NK-92 (cell line): ENCODE data around the gene EPS8L2.

ENCODE experiments used
- DNase-seq: peaks from one replicate; lab custom pipeline; 2025; ENCODE audit not compliant: unreplicated experiment; lab: John Stamatoyannopoulos, UW

EPS8L2 gene

DNA sequence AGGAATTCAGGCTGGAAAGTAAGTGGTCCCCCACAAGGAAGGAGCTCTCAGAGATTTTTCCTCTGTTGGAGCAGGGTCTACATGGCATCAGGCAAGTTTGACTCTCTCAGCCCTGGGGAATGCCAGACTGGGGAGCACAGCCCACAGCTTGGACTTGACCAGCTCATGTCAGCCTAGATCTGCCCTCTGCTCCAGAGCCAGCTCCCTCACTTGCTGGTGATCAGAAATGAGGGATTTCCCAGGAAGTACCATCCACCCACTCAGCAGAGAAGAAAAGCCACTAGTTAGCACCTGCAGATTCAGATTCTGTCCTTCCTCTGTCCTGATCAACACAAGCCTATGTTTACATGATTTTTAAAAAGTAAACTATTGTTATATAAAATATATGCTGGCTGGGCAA lies 54.2 kb downstream of the EPS8L2 start:
- no peak for DNase-seq

DNA sequence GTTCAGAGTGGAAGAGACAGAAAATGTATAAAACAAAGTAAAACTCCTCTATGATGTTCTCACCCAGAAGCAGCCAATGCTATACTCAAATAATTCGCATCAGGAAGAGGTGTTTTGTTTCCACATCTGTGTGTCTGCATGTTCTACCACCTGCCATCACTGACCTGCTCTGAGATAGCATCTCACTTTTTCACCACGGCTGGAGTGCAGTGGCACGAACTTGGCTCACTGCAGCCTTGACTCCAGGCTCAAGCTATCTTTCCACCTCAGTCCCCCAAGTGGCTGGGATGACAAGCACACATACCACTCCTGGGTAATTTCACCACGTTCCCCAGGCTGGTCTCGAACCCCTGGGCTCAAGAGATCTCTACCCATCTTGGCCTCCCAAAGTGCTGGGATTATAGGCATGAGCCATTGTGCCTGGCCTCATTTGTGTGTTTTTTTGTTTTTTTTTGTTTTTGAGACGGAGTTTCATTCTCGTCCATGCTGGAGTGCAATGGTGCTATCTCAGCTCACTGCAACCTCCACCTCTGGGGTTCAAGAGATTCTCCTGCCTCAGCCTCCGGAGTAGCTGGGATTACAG lies 55.6 kb downstream of the EPS8L2 start:
- DNase-seq = no peak

DNA sequence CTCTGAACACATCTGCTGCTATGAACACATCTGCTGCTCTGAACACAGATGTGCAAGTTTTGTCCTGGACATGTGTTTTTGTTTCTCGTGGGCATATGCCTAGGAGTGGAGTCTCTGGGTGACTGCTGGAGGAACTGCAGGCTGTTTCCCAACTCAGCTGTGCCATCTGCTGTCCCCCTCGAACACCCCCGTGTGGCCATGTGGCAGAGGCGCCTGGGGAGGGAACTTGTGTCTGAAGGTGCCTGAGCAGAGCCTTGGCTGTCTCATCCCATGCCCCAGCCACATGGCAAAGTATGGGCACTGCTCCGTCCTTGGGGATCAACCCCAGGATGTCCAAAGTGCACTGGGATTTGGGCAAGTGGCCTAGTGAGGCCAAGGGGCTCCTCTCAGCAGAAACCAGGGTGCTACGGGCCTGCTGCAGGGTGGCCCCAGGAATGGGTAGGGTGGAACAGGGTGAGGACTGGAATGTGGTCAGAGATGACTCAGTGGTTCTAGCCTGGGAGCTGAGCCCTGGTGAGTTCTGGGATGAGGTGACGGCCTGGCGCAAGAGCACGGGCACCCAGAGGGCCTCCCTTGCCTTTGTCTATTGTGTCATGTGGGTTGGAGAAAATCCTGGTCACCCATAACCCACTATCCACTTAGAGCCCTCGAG lies 56.5 kb downstream of the EPS8L2 start:
- DNase-seq = no peak

DNA sequence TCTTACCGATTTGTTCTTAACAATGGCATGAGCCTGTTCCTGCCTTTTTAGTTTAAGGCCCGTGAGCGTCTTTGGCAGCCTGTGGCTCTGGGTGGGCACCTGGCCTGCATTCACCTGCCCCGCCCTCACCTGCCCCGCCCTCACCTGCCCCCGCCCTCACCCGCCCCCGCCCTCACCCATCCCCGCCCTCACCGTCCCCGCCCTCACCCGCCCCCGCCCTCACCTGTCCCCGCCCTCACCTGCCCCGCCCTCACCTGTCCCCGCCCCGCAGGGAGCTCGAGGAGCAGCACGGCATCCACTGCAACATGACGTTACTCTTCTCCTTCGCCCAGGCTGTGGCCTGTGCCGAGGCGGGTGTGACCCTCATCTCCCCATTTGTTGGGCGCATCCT lies 57.0 kb downstream of the EPS8L2 start:
- DNase-seq = no peak

DNA sequence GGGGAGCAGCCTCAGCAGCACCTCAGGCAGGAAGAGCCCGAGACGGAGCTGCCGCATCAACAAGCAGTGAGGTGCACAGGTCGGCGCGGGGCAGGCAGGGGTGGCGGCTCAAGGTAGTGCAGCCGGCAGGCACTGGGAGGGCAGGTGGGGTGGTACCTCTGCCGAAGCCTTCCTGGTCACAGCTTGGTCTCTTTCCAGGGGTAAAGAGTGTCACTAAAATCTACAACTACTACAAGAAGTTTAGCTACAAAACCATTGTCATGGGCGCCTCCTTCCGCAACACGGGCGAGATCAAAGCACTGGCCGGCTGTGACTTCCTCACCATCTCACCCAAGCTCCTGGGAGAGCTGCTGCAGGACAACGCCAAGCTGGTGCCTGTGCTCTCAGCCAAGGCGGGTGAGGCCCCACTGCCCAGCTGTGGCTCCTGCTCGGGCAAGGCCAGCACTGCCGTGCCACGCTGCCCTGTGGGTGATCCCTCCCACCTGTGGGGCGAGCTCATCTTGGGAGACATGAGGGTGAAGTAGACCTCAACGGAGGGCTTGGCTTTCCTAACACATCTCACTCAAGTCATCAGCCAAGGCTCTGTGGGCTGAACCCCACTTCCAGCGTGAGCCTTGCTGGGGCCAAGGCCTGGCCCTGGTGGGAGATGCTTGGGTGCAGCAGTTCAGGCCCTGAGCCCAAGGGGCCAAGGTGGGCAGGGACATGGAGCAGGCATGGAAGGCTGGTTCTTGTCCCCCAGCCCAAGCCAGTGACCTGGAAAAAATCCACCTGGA lies 57.7 kb downstream of the EPS8L2 start:
- DNase-seq = no peak

DNA sequence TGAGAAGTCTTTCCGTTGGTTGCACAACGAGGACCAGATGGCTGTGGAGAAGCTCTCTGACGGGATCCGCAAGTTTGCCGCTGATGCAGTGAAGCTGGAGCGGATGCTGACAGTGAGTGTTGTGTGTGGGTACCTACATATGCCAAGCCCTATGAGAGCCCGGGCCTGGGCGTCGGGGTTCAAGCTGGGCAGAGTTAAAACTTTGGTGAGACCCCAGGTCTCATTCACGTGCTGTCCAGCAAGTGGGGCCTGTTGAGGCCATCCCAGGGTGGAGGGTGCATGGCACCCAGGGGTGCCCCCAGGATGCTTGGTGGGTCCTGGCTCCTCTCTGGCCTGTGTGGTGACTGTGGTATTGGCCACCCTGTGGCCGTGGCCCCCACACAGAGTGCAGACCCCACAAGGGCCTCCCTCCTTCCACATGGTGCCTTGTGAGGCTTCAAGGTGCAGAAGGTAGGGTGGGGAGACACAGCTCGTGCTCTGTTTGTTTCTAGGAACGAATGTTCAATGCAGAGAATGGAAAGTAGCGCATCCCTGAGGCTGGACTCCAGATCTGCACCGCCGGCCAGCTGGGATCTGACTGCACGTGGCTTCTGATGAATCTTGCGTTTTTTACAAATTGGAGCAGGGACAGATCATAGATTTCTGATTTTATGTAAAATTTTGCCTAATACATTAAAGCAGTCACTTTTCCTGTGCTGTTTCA lies 58.4 kb downstream of the EPS8L2 start:
- no peak for DNase-seq

DNA sequence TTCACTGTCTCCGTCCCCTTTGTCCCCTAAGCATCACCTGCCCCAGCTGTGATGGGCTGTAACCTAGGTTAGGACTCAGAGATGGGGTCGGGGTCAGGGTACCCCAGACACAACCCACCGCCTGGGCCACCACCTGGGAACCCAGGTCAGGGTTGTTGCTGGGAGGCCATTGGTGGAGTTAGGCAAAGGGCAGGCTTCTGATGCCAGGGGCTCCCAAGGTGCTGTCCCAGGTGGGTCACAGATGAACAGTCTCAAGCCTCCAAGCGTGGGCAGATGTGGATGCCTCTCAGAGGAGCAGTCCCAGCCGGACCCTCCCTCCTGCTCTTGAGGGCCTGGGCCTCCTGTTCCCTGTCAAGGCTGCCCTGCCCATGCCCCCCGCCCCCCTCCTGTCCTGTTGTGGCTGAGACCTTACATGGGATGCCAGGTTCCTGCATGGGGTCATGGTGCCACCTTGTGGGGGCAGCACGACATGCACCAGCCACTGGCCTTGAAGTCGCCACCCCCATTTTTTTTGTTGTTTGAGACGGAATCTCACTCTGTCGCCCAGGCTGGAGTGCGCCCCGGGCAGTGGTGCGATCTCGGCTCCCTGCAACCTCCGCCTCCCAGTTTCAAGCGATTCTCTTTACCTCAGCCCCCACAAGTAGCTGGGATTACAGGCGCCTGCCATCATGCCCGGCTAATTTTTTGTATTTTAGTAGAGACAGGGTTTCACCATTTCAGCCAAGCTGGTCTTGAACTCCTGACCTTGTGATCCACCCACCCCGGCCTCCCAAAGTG lies 59.2 kb downstream of the EPS8L2 start:
- DNase-seq = no peak

DNA sequence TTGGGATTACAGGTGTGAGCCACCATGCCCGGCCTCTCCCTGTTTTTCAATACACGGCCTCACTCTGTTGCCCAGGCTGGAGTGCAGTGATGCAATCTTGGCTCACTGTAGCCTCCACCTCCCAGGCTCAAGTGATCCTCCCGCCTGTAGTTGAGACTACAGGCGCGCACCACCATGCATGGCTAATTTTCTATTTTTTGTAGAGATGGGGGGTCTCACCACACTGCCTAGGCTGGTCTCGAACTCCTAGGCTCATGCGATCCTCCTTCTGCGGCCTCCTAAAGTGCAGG lies 59.7 kb downstream of the EPS8L2 start:
- no peak for DNase-seq

DNA sequence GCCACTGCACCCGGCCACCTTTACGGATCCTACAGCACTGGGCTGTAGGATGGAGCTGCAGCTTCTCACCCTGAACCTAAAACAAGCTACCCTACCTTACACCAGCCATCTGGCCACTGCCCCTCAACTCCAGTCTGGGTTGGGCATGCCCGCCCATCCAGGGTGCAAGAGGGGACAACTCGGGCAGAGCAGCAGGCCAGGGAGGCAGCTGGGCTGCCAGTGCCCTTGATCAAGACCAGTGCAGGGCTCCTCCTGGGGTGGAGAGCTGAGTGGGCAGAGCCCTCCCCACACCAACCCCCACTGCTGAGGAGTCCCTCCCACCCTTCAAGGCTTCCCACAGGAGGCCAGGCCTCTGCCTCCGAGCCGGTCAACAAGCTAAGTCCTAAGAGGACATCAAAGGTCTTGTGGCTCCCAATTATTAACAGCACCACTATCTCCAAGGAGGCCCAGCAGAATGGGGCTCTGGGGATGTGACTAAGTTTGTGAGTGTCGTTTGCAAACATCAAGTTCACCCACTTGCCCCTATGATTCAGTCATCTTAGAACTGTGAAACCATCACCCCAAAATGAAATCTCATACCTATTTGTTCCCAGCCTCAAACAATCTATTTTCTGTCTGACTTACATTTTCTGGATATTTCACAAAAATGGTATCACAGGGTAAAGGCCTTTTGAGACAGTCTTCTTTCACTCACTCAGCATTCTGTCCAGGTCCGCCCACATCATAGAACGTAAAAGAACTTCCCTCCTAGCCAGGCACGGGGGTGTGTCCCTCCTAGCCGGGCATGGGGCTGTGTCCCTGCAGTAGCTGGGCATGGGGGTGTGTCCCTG lies 60.3 kb downstream of the EPS8L2 start:
- no peak for DNase-seq

DNA sequence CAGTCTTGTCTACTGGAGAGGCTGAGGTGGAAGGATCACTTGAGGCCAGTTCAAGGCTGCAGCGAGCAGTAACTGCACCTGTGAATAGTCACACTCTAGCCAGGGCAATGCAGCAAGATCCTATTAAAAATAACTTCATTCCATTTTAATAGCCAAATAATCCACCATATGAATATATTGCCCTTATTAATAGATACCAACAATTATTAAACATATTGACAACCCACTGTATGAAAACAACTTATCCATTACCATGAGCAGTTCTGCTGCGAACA lies 60.8 kb downstream of the EPS8L2 start:
- DNase-seq = no peak

DNA sequence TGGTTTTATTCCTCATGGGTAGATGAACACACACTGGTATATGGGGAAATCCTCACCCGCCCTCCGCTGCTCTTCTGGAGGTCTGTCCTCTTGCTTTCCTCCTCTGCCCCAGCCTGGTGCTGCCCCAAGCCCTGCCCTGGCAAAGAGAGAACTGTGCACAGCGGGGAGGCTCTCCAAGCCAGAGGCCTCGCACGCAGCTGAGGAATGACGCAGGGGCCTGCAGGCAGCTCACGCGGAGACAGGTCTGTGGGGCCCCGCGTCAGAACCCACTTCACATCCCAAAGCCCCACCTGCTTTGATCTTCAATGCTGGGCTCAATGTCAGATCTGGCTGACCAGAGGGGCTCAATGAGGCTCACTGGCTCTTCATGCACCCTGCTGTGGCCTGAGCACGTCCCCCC lies 61.2 kb downstream of the EPS8L2 start:
- no peak for DNase-seq

DNA sequence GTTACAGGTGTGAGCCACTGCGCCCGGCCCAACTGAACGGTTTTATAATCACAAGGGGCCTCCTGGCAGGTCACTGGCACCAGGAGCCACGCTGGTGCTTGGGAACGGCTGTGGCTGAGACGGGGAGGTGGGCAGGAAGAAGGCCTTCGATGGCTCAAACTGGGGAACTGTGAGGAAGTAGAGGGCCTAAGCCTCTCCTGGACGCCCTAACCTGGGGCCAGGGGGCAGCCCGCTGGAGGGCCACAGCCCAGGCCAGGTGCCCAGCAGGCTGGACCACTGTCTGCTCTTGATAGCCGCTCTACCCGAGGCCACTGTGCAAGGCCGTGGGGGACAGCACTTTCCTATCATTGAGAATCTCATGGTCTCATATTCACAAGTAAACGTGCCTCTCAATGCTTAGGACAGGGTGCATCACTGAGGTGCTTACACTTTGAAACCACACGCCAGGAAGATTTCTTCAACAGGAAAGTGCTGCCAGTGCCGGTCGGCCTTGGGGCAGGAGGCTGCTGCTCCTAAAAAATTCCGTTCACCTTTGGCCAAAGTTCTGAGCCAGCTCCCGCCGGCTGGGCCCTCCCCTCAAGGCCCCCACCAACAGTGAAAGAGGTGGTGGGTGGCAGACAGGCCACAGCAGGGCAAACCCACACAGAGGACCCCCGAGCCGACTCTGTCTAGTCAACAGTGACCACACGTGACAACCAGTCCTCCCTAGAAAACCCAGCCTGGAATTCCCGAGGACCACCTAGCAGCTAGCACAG lies 64.0 kb downstream of the EPS8L2 start:
- DNase-seq = no peak

DNA sequence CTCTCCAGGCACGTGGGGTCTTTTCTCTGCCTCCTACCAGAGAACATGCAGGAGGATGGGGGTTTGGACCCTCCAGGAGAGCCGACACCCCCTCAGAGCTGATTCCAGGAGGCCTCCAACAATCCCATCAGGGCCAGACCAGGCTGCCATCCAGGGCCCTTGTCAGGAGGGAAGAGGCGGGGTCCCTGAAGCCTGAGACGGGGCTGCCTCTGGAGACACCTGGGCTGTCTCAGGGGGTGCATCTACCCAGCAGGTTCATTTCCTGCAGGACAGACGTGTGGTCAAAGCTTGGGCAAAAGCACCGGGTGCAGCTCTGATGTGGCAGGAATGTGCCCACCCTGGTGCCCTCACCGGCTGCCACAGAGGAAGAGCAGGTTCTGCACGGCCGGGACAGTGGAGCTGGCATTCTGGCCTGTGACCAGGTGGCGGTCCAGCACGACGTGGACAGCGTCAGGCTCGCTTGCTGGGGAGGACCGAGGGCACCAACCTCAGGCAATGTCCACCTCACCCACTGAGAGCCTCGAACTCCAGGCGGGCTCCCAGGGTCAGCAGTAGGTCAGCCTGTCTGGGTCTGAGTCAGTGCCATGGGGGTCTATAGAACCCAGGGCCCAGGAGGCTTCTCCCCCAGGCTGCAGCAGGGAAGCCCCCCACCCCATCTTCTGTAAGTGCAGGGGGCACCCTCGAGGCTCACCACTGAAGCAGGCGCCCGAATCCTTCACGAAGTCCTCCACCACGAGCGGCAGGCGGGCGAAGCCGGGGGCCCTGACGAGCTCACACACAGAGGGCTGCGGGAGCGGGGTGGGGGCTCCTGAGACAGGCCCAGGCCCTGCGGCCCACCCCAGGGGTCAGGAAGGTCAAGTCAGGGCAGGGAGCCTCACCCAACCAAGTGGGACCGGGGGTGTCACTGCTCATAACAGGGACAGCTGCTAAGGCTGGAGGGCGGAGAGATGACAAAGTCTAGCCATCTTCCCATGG lies 64.9 kb downstream of the EPS8L2 start:
- DNase-seq = no peak

DNA sequence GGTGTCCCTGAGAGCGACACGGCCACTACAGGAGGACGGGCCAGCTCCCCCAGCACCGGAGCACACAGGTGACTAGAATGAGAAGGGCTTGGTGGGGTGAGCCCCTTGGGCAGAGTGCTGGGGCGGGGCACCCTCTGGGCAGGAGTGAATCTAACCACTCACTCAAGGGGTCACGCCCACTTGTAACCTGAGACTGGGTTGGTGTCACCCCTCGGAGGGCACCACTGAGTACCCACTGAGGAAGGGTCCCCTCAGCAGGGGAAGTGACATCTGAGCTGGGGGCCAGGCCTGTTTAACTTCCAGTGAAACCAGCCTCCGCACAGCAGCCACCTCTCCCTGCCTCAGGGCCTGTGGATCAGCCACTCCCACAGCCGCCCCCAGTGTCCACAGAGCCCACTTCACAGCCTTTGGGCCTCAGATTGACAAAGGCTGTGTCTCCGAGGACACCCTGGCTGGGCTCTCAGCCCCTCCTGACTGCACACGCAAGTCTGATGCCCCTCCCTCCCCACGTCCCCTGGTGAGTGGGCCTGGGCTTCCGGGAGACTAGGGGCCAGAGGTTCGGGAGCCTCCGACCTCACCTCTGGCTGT lies 65.7 kb downstream of the EPS8L2 start:
- DNase-seq = no peak

DNA sequence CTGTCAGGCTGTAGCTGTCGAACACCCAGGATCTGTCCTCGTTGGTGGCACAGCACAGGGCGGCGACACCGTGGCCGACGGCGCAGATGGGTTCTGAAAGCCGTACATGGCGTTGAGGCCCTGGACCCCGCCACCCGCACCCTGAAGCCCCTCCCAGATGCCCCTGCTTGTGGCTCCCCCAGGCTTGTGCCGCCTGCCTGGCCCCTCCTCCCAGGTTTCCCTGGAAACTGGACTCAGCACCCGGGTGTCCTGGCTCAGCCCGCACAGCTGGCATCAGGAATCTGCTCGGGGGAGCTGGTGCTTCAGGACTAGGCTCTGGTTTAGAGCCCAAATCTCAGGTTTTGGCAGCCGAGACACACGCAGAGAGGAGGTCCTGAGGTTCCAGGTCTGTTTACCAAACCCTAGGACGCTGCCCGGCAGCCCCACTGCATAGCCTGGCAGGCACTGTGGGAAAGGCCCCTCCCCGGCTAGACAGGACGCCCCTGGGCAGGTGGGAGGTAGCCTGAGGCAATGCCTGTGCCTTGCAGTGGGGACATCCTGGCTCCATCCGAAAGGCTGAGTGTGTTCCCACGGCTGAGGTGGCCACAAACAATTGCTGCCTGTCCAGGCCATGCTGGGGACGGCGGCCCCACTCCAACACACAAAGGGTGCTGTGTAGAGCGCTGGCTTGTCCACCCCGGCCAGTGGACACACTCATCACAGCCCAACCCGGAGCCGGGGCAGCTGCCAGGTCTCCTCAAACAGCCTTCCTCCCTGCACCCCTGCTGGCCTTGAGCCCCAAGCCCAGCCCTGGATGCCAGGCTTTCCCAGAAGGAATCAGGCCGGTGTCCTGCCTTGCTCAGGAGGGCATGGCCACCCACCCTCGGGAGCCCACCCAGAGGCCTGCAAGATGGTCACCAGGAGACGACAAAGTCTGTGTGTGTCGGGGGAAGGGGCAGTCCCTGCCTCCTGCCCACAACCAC lies 66.7 kb downstream of the EPS8L2 start:
- no peak for DNase-seq

DNA sequence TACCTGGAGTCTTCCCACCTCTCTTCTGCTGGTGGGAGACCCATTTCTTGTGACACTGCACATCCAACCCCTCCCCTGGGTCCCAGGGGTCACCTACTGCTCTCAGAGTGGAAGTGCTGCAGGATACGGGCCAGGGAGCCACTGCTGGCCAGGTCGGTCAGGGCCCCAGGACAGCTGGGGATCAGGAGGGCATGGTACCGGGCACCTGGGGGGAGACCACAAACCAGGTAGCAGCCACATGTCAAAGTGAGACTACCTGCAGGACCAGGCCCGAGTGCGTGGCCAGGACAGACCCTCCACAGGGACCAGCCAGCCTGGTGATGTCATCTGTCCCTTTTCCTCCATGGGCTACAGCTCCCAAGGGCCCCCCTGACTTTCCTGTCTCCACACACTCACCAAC lies 67.4 kb downstream of the EPS8L2 start:
- DNase-seq = no peak

DNA sequence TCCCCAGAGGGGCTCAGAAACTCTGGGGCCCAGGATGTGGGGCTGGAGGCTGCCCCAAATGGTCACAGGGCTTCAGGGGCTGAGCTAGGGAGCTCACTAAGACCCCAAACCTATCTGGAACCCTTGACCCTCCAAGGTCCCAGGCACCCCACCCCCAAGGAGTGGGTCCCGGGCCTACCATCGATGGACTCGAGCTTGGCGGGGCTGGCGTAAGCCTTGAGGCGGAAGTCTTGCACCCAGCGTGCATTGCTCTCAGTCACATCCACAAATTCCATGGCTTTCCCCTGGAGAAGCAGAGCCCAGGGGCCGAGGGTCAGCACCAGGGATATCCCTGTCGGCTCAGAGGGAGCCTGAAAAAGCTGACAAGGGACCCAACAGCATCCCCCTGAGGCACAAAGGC lies 67.8 kb downstream of the EPS8L2 start:
- DNase-seq = no peak
